ENCODE measurements around the gene SLC34A2. TPM values are rescaled to one million over a fixed set of nuclear protein-coding genes. Genes with fewer than 3 reads are reported as not detected.

Gene SLC34A2
- total RNA-seq, 1 experiment from 2014 or later, result not detected

GRCh38 chr4:25722964-25723363 is 67.3 kb downstream of the SLC34A2 start:
- DNase-seq (ENCODE audit: low read depth), result no peak

- DNase-seq (ENCODE audit: low read depth), result no peak
These were observed 67.8 kb downstream of the SLC34A2 start for GRCh38 chr4:25723409-25723808.

- DNase-seq (ENCODE audit: low read depth), result no peak
These were observed 70.2 kb downstream of the SLC34A2 start for GRCh38 chr4:25725870-25726269.

- DNase-seq (ENCODE audit: low read depth), result no peak
These were observed 72.3 kb downstream of the SLC34A2 start for GRCh38 chr4:25727711-25728493.

Other genes starting within 250 kb of the SLC34A2 start
- gene SEL1L3, start 207.1 kb downstream of the SLC34A2 start, total RNA-seq (2014; rRNA removed; shearing (Covaris generic)), result 1.2 and 1.6 TPM in 2 replicates

Measured in RPMI7951 (cell line).